K562 (cell line): ENCODE results near the gene GGACT. TPM values are rescaled to one million over a fixed set of nuclear protein-coding genes. Genes with fewer than 3 reads are reported as not detected.

Experiments
- ARNT ChIP-seq, 2 experiments: fragments of 450-650 bp; IDR thresholded peaks; 2 replicates each; pipeline ENCODE4 v1.6.1; 2016; ENCODE audit warnings: mild to moderate bottlenecking in 1 of 2
- ELF4 ChIP-seq: fragments of 450-650 bp; formaldehyde crosslinking; IDR thresholded peaks from 2 replicates; pipeline ENCODE4 v1.4.0; 2022; ENCODE audit warnings: missing genetic modification characterization
- MAFF ChIP-seq: IDR thresholded peaks from 2 replicates; pipeline ENCODE4 v1.6.1; 2012; ENCODE audit warnings: low read length, improper control_type of control experiment
- RAD21 ChIP-seq, 2 experiments: fragments of 250-450 bp in 1 of 2; fragments of 450-650 bp in 1 of 2; sonication (Bioruptor Pico) in 1 of 2; formaldehyde crosslinking in 1 of 2; IDR thresholded peaks in 1 of 2; conservative IDR thresholded peaks in 1 of 2; 2 replicates each; pipeline versions ENCODE4 v1.4.0 to v1.8.0; 2020 to 2022; ENCODE audit warnings: mild to moderate bottlenecking in 2 of 2, moderate library complexity in 1 of 2
- SMARCA4 ChIP-seq: fragments of 450-650 bp; IDR thresholded peaks from 2 replicates; pipeline ENCODE4 v1.6.1; 2016
- SREBF2 ChIP-seq: sonication (generic); formaldehyde crosslinking; IDR thresholded peaks from 2 replicates; pipeline ENCODE4 v1.4.0; 2020; ENCODE audit warnings: mild to moderate bottlenecking, missing genetic modification reagents
- STAT5B ChIP-seq: fragments of 250-450 bp; sonication (Bioruptor Pico); IDR thresholded peaks from 2 replicates; pipeline ENCODE4 v1.8.0; 2021; ENCODE audit warnings: mild to moderate bottlenecking, inconsistent platforms
- TSC22D4 ChIP-seq: fragments of 450-650 bp; IDR thresholded peaks from 2 replicates; pipeline ENCODE4 v1.6.1; 2016; ENCODE audit warnings: missing genetic modification characterization, missing biosample characterization, control low read depth
- ZNF76 ChIP-seq: fragments of 250-450 bp; sonication (Bioruptor Pico); IDR thresholded peaks from 2 replicates; pipeline ENCODE4 v1.4.0; 2020; ENCODE audit warnings: mild to moderate bottlenecking, moderate library complexity, borderline replicate concordance
- polyA plus RNA-seq, 8 experiments: library from polyadenylated mRNA; depleted of rRNA in 4 of 8; stranded (reverse) in 5 of 8; unstranded in 3 of 8; fragments of >200 nt; fragmentation: Nextera tagmentation in 2 of 8; fragmentation: Illumina TruSeq in 1 of 8; extraction: Ambion mirVana in 2 of 8; extraction: Trizol in 1 of 8; gene quantifications; 2 replicates each; pipeline versions ENCODE4 v1.2.1 to v1.2.3, GENCODE V29; 2011 to 2014; ENCODE audit warnings: inconsistent platforms in 1 of 8, missing spikeins in 1 of 8
- total RNA-seq, 7 experiments: library from RNA; depleted of rRNA in 6 of 7; stranded (reverse); fragments of >200 nt in 6 of 7; fragmentation: Illumina TruSeq in 2 of 7; extraction: Trizol in 2 of 7; gene quantifications; 2 replicates each; pipeline versions ENCODE4 v1.2.1 to v1.2.3, GENCODE V29; 2011 to 2021; ENCODE audit warnings: low replicate concordance in 1 of 7
- TF ChIP-seq, protein P1 (sequence below): fragments of 250-450 bp; sonication (Bioruptor Pico); IDR thresholded peaks from 2 replicates; pipeline ENCODE4 v1.8.0; 2022; ENCODE audit warnings: moderate library complexity, mild to moderate bottlenecking, inconsistent platforms
- TF ChIP-seq, protein P2 (sequence below): fragments of 450-650 bp; IDR thresholded peaks from 2 replicates; pipeline ENCODE4 v1.6.1; 2016; ENCODE audit warnings: mild to moderate bottlenecking, moderate library complexity
- TF ChIP-seq, protein P3 (sequence below): IDR thresholded peaks from 3 replicates; pipeline ENCODE4 v1.6.1; 2011; ENCODE audit warnings: borderline replicate concordance, mild to moderate bottlenecking; ENCODE audit not compliant: insufficient read length, insufficient read depth
- TF ChIP-seq, protein P4 (sequence below), 2 experiments: fragments of 250-450 bp in 1 of 2; fragments of 450-650 bp in 1 of 2; sonication (Bioruptor Pico) in 1 of 2; IDR thresholded peaks; 2 replicates each; pipeline versions ENCODE4 v1.6.1 to v1.8.0; 2016 to 2021; ENCODE audit warnings: mild to moderate bottlenecking in 2 of 2, moderate library complexity in 2 of 2, missing compliant biosample characterization in 1 of 2, missing genetic modification characterization in 1 of 2

GGACT gene
- total and polyA plus RNA-seq, 9 of the 15 experiments (the other 6 are each of a cell fraction or from before 2014, with no cell fraction given): 0.20 to 3.2 (median 1.7) TPM

DNA sequence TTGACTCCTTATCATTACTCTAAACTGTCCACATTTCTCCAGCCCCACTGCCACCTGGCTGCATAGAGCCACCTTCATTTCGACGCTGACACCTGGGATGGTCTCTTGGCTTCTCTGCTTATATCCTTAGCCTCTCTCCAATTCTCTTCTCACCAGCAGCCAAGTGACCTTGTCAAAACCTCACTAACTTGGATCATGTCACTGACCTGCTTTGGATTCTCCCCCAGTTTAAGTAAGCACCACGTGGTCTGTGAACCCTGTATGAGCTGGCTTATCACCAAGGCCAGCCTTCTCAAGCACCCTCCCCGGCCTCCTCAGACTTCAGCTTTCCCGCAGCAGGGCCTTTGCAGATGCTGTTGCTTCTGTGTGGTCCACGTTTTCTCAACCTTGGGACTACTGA lies 12.3 kb upstream of the GGACT start (continued):
- TF ChIP-seq, protein P1, sequence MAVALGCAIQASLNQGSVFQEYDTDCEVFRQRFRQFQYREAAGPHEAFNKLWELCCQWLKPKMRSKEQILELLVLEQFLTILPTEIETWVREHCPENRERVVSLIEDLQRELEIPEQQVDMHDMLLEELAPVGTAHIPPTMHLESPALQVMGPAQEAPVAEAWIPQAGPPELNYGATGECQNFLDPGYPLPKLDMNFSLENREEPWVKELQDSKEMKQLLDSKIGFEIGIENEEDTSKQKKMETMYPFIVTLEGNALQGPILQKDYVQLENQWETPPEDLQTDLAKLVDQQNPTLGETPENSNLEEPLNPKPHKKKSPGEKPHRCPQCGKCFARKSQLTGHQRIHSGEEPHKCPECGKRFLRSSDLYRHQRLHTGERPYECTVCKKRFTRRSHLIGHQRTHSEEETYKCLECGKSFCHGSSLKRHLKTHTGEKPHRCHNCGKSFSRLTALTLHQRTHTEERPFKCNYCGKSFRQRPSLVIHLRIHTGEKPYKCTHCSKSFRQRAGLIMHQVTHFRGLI: no peak
- TF ChIP-seq, protein P2, sequence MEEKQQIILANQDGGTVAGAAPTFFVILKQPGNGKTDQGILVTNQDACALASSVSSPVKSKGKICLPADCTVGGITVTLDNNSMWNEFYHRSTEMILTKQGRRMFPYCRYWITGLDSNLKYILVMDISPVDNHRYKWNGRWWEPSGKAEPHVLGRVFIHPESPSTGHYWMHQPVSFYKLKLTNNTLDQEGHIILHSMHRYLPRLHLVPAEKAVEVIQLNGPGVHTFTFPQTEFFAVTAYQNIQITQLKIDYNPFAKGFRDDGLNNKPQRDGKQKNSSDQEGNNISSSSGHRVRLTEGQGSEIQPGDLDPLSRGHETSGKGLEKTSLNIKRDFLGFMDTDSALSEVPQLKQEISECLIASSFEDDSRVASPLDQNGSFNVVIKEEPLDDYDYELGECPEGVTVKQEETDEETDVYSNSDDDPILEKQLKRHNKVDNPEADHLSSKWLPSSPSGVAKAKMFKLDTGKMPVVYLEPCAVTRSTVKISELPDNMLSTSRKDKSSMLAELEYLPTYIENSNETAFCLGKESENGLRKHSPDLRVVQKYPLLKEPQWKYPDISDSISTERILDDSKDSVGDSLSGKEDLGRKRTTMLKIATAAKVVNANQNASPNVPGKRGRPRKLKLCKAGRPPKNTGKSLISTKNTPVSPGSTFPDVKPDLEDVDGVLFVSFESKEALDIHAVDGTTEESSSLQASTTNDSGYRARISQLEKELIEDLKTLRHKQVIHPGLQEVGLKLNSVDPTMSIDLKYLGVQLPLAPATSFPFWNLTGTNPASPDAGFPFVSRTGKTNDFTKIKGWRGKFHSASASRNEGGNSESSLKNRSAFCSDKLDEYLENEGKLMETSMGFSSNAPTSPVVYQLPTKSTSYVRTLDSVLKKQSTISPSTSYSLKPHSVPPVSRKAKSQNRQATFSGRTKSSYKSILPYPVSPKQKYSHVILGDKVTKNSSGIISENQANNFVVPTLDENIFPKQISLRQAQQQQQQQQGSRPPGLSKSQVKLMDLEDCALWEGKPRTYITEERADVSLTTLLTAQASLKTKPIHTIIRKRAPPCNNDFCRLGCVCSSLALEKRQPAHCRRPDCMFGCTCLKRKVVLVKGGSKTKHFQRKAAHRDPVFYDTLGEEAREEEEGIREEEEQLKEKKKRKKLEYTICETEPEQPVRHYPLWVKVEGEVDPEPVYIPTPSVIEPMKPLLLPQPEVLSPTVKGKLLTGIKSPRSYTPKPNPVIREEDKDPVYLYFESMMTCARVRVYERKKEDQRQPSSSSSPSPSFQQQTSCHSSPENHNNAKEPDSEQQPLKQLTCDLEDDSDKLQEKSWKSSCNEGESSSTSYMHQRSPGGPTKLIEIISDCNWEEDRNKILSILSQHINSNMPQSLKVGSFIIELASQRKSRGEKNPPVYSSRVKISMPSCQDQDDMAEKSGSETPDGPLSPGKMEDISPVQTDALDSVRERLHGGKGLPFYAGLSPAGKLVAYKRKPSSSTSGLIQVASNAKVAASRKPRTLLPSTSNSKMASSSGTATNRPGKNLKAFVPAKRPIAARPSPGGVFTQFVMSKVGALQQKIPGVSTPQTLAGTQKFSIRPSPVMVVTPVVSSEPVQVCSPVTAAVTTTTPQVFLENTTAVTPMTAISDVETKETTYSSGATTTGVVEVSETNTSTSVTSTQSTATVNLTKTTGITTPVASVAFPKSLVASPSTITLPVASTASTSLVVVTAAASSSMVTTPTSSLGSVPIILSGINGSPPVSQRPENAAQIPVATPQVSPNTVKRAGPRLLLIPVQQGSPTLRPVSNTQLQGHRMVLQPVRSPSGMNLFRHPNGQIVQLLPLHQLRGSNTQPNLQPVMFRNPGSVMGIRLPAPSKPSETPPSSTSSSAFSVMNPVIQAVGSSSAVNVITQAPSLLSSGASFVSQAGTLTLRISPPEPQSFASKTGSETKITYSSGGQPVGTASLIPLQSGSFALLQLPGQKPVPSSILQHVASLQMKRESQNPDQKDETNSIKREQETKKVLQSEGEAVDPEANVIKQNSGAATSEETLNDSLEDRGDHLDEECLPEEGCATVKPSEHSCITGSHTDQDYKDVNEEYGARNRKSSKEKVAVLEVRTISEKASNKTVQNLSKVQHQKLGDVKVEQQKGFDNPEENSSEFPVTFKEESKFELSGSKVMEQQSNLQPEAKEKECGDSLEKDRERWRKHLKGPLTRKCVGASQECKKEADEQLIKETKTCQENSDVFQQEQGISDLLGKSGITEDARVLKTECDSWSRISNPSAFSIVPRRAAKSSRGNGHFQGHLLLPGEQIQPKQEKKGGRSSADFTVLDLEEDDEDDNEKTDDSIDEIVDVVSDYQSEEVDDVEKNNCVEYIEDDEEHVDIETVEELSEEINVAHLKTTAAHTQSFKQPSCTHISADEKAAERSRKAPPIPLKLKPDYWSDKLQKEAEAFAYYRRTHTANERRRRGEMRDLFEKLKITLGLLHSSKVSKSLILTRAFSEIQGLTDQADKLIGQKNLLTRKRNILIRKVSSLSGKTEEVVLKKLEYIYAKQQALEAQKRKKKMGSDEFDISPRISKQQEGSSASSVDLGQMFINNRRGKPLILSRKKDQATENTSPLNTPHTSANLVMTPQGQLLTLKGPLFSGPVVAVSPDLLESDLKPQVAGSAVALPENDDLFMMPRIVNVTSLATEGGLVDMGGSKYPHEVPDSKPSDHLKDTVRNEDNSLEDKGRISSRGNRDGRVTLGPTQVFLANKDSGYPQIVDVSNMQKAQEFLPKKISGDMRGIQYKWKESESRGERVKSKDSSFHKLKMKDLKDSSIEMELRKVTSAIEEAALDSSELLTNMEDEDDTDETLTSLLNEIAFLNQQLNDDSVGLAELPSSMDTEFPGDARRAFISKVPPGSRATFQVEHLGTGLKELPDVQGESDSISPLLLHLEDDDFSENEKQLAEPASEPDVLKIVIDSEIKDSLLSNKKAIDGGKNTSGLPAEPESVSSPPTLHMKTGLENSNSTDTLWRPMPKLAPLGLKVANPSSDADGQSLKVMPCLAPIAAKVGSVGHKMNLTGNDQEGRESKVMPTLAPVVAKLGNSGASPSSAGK: peak; percentile 90
- TF ChIP-seq MAFF (no peak), ELF4 (CRISPR knock-in tag) (no peak), RAD21 (CRISPR knock-in tag; conservative IDR thresholded peaks at IDR 0.05 in 1 of 2, IDR thresholded peaks at IDR 0.05 in 1 of 2) (no peak), ARNT (IDR thresholded peaks at IDR 0.05) (peak in 1 of 2 experiments; percentile 33; a peak in 1 of 4 replicates), STAT5B (CRISPR knock-in tag) (no peak), ZNF76 (CRISPR knock-in tag) (no peak), TSC22D4 (tag) (no peak), SREBF2 (no peak), SMARCA4 (peak; percentile 72)
- TF ChIP-seq, protein P3, sequence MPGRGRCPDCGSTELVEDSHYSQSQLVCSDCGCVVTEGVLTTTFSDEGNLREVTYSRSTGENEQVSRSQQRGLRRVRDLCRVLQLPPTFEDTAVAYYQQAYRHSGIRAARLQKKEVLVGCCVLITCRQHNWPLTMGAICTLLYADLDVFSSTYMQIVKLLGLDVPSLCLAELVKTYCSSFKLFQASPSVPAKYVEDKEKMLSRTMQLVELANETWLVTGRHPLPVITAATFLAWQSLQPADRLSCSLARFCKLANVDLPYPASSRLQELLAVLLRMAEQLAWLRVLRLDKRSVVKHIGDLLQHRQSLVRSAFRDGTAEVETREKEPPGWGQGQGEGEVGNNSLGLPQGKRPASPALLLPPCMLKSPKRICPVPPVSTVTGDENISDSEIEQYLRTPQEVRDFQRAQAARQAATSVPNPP: no peak
- TF ChIP-seq, protein P4, sequence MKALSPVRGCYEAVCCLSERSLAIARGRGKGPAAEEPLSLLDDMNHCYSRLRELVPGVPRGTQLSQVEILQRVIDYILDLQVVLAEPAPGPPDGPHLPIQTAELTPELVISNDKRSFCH (CRISPR knock-in tag; IDR thresholded peaks at IDR 0.05): no peak
- TF ChIP-seq, protein P4 (tag; IDR thresholded peaks at IDR 0.05): no peak
